IMR-90 (cell line): Measurements from ENCODE around the gene CASTOR1. TPM values are rescaled to one million over a fixed set of nuclear protein-coding genes. Genes with fewer than 3 reads are reported as not detected.

Experiments
- ATAC-seq: fragments of 200-7000 bp; cut with Tn5 transposase; 2 replicates; pipeline ENCODE4 v1.9.1; 2020; ENCODE audit warnings: low read depth, mild to moderate bottlenecking, moderate library complexity
- BruUV-seq: library from RNA; stranded (reverse); fragments of 400-500 nt; replicated peaks from 2 replicates; lab custom pipeline; 2021; lab: Mats Ljungman, UMichigan
- CTCF ChIA-PET: fragments of 300-600 bp; formaldehyde crosslinking; extraction: SDS; loops from one replicate; lab custom pipeline; 2021; ENCODE audit warnings: antibody characterized with exemption; lab: Yijun Ruan, JAX
- POLR2A ChIA-PET: fragments of 300-600 bp; sonication (Branson Sonifier 250); formaldehyde crosslinking; loops from one replicate; lab custom pipeline; 2022; ENCODE audit warnings: antibody characterized with exemption; ENCODE audit not compliant: unreplicated experiment; lab: Charles Lee
- DNase-seq: peaks from one replicate; pipeline ENCODE4 v3.0.0; 2013
- H2AFZ ChIP-seq: replicated peaks from 2 replicates; pipeline ENCODE3; 2013; ENCODE audit warnings: low read length, mild to moderate bottlenecking; ENCODE audit not compliant: poor library complexity
- H2AK5ac ChIP-seq: 2 replicates; pipeline ENCODE4 v1.6.1; 2013; ENCODE audit warnings: low read depth, low read length, inconsistent platforms
- H2AK9ac ChIP-seq: replicated peaks from 2 replicates; pipeline ENCODE3; 2013; ENCODE audit warnings: mild to moderate bottlenecking, low read depth, low read length, moderate library complexity; ENCODE audit not compliant: poor library complexity
- H2BK120ac ChIP-seq: 2 replicates; pipeline ENCODE4 v1.6.1; 2013; ENCODE audit warnings: low read depth, low read length, inconsistent platforms
- H2BK15ac ChIP-seq: 3 replicates; pipeline ENCODE4 v1.6.1; 2013; ENCODE audit warnings: low read depth, low read length, inconsistent platforms
- H2BK20ac ChIP-seq: 2 replicates; pipeline ENCODE4 v1.6.1; 2013; ENCODE audit warnings: low read depth, mild to moderate bottlenecking, inconsistent platforms, low read length, moderate library complexity
- H2BK5ac ChIP-seq: 2 replicates; pipeline ENCODE4 v1.6.1; 2013; ENCODE audit warnings: mild to moderate bottlenecking, low read depth, low read length, inconsistent platforms; ENCODE audit not compliant: poor library complexity, severe bottlenecking
- H3K14ac ChIP-seq: replicated peaks from 2 replicates; pipeline ENCODE4 v1.6.1; 2013; ENCODE audit warnings: low read depth, low read length, inconsistent platforms
- H3K18ac ChIP-seq: 2 replicates; pipeline ENCODE4 v1.6.1; 2013; ENCODE audit warnings: low read depth, low read length, control low read depth
- H3K23ac ChIP-seq: 2 replicates; pipeline ENCODE4 v1.6.1; 2013; ENCODE audit warnings: low read depth, low read length, inconsistent platforms
- H3K27ac ChIP-seq: 2 replicates; pipeline ENCODE4 v1.5.1; 2013; ENCODE audit warnings: mild to moderate bottlenecking, control low read depth, low read length; ENCODE audit not compliant: insufficient read depth
- H3K27me3 ChIP-seq: 2 replicates; pipeline ENCODE4 v1.6.1; 2013; ENCODE audit warnings: low read length; ENCODE audit not compliant: control insufficient read depth, insufficient read depth
- H3K36me3 ChIP-seq: 2 replicates; pipeline ENCODE4 v1.6.1; 2013; ENCODE audit warnings: low read length, mixed read lengths; ENCODE audit not compliant: control insufficient read depth, insufficient read depth
- H3K4ac ChIP-seq: 2 replicates; pipeline ENCODE4 v1.6.1; 2013; ENCODE audit warnings: low read depth, low read length, inconsistent platforms
- H3K4me1 ChIP-seq: 2 replicates; pipeline ENCODE4 v1.6.1; 2013; ENCODE audit warnings: low read length, mixed read lengths; ENCODE audit not compliant: control insufficient read depth, insufficient read depth
- H3K4me2 ChIP-seq: 2 replicates; pipeline ENCODE4 v1.6.1; 2013; ENCODE audit warnings: low read depth, mild to moderate bottlenecking, control low read depth, low read length, moderate library complexity
- H3K4me3 ChIP-seq: 2 replicates; pipeline ENCODE4 v1.5.1; 2013; ENCODE audit warnings: low read depth, mild to moderate bottlenecking, control low read depth, low read length, moderate library complexity; ENCODE audit not compliant: insufficient read depth
- H3K56ac ChIP-seq: 2 replicates; pipeline ENCODE4 v1.6.1; 2013; ENCODE audit warnings: low read length, inconsistent platforms; ENCODE audit not compliant: insufficient read depth; ENCODE audit errors: extremely low read depth
- H3K79me1 ChIP-seq, 2 experiments: 2 replicates each; pipeline ENCODE4 v1.6.1; 2013; ENCODE audit warnings: low read length in 2 of 2, inconsistent platforms in 1 of 2, low read depth in 1 of 2
- H3K9ac ChIP-seq: 2 replicates; pipeline ENCODE4 v1.6.1; 2013; ENCODE audit warnings: low read depth, low read length, control low read depth
- H3K9me1 ChIP-seq: 2 replicates; pipeline ENCODE4 v1.6.1; 2013; ENCODE audit warnings: low read length, inconsistent platforms; ENCODE audit not compliant: insufficient read depth
- H3K9me3 ChIP-seq: 2 replicates; pipeline ENCODE4 v1.6.1; 2013; ENCODE audit warnings: low read length; ENCODE audit not compliant: control insufficient read depth, insufficient read depth
- H4K20me1 ChIP-seq: 2 replicates; pipeline ENCODE4 v1.6.1; 2013; ENCODE audit warnings: low read length, inconsistent platforms; ENCODE audit not compliant: insufficient read depth
- H4K5ac ChIP-seq: 2 replicates; pipeline ENCODE4 v1.6.1; 2013; ENCODE audit warnings: mild to moderate bottlenecking, low read depth, low read length, control low read depth
- H4K8ac ChIP-seq, 2 experiments: 2 replicates each; pipeline ENCODE4 v1.6.1; 2013; ENCODE audit warnings: low read depth in 2 of 2, low read length in 2 of 2, control low read depth in 1 of 2, inconsistent platforms in 1 of 2
- H4K91ac ChIP-seq: 2 replicates; pipeline ENCODE4 v1.6.1; 2013; ENCODE audit warnings: low read depth, low read length, inconsistent platforms; ENCODE audit not compliant: insufficient read depth
- CHD1 ChIP-seq: IDR thresholded peaks from 2 replicates; pipeline ENCODE4 v1.6.1; 2012; ENCODE audit warnings: low read depth, low read length, improper control_type of control experiment
- POLR2A ChIP-seq: IDR thresholded peaks from 2 replicates; pipeline ENCODE4 v1.6.1; 2012; ENCODE audit warnings: mild to moderate bottlenecking, low read depth, low read length
- WGBS, 2 experiments: methylation state at CpG; one replicate each; pipeline versions ENCODE4 v1.1.5 to v1.1.7; 2013; ENCODE audit warnings: missing lambda C conversion rate in 2 of 2; ENCODE audit not compliant: insufficient read length in 1 of 2; ENCODE audit errors: extremely low coverage in 2 of 2; 5-methylcytosine and 5-hydroxymethylcytosine counted together
- dilution Hi-C: fragments of 300-500 bp; cut with HindIII; formaldehyde crosslinking; loops from one replicate; pipeline ENCODE4 v1.14.3; 2018; ENCODE audit warnings: low sequenced_read_pairs; ENCODE audit not compliant: unreplicated experiment
- in situ Hi-C: fragments of 300-500 bp; cut with MboI; formaldehyde crosslinking; loops from 3 replicates; pipeline ENCODE4 v1.14.3; 2019; ENCODE audit warnings: low sequenced_read_pairs, inconsistent platforms, mixed read lengths
- intact Hi-C: fragments of 100-400 bp; cut with micrococcal nuclease; formaldehyde crosslinking; loops from 2 replicates; pipeline ENCODE4 v1.10.0; 2022
- polyA plus RNA-seq, 3 experiments: library from polyadenylated mRNA; depleted of rRNA; stranded (reverse); fragments of >200 nt; gene quantifications; 2 replicates each; pipeline ENCODE4 v1.2.3, GENCODE V29; 2012; ENCODE audit warnings: low replicate concordance in 1 of 3
- total RNA-seq: library from RNA; depleted of rRNA; stranded (reverse); fragments of >200 nt; gene quantifications from 2 replicates; pipeline ENCODE4 v1.2.3, GENCODE V29; 2012

Gene CASTOR1
- total and polyA plus RNA-seq, 2 of the 4 experiments (the other 2 are of a cell fraction) = 10.6 to 23.5 TPM

DNA sequence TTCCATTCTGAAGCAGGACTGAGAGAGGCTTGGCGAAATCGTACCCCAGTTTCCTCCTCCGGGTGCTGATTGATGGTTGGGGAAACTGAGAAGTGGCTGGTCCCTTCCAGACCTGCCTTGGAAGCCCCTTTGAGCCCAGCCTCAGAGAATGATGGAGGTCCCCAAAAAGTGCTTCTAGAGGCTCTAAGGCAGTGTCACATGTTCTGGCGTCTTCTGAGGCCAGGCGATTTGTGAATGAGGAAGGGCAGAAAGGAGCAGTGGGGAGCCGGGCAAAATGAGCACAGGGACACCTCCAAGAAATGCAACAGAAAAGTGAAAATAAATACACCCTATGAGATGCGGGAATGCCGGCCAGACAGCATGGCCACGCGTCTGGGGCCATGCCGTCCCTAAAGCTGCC, 41.7 kb downstream of the CASTOR1 start:
- Histone ChIP-seq H2AFZ (no peak overlapping the region), H2BK15ac (peak overlapping the region; percentile 89; the same call in 2 of the 3 replicates), H2BK120ac (peak overlapping the region; percentile 91), H4K8ac (peak overlapping the region; percentile 82 to 96), H3K4me3 (peak overlapping the region; percentile 87; the same call in 1 of the 2 replicates), H3K4ac (peak overlapping the region; percentile 89), H3K9me3 (no peaks in the 10 kb centered on the region), H3K4me1 (peaks cover 66% of the 10 kb centered on the region), H3K9ac (peak overlapping the region; percentile 100), H2BK20ac (peak overlapping the region; percentile 77; the same call in 1 of the 2 replicates), H2AK5ac (peak overlapping the region; percentile 95), H2BK5ac (peak overlapping the region; percentile 75), H3K27me3 (no peaks in the 10 kb centered on the region), H3K14ac (peak overlapping the region; percentile 87), H4K5ac (peak overlapping the region; percentile 92), H3K36me3 (peaks cover 26% of the 10 kb centered on the region), H3K23ac (peak overlapping the region; percentile 45; the same call in 1 of the 2 replicates), H2AK9ac (peak overlapping the region; percentile 92), H3K79me1 (peaks cover 34 to 43% of the 10 kb centered on the region in 2 experiments), H3K9me1 (peaks cover 29% of the 10 kb centered on the region), H3K18ac (peak overlapping the region; percentile 84), H4K91ac (peak overlapping the region; percentile 85), H3K27ac (peak overlapping the region; percentile 100), H4K20me1 (no peaks in the 10 kb centered on the region), H3K4me2 (peak overlapping the region; percentile 94), H3K56ac (peak overlapping the region; percentile 26; the same call in 1 of the 2 replicates)
- no TSS peak for BruUV-seq
- no peak for DNase-seq
- intact Hi-C loops (loop anchor here (2.0 to 5.0 kb wide), 2 partner anchors 43 to 90 kb away; no protein-coding TSS in a partner anchor), in situ Hi-C loops (no loop called here), dilution Hi-C loops (no loop called here)
- TF ChIP-seq POLR2A (0 out of 2 replicates have a peak, but pooled peaks have one; percentile 28), CHD1 (no peak)
- no peak for ATAC-seq
- POLR2A ChIA-PET = no interaction called here
- WGBS, 2 experiments = 97% methylated on average over 5 of the region's 11 CpGs; no CpG with 5 or more reads in 1 of the 2 experiments
- CTCF ChIA-PET = no interaction called here
